G401.6 (cell line): ENCODE results near the gene GAB3.
A peak's percentile ranks its signal among the peaks of the same experiment; 100 is the strongest.

Experiments
- FAIRE-seq: peaks from 2 replicates; lab custom pipeline; 2012; peaks lifted over from hg19 to GRCh38; lab: Jason Lieb, UNC

The GAB3 gene

GRCh38 chrX:154750301-154751202 lies at the start of gene GAB3:
GAB3 (minus strand) TSS chrX:154751077; CDS start chrX:154751025, 52 bp downstream.
- FAIRE-seq = no peak

GRCh38 chrX:154799556-154800348 lies 48.9 kb upstream of the GAB3 start:
- FAIRE-seq = no peak

- FAIRE-seq = no peak
These were observed 46.1 kb upstream of the GAB3 start for GRCh38 chrX:154797006-154797405.

GRCh38 chrX:154795016-154795415 lies 44.1 kb upstream of the GAB3 start:
- no peak for FAIRE-seq

- no peak for FAIRE-seq
These were observed 42.4 kb upstream of the GAB3 start for GRCh38 chrX:154793084-154793795.

GRCh38 chrX:154791939-154792338 lies 41.1 kb upstream of the GAB3 start:
- no peak for FAIRE-seq

- no peak for FAIRE-seq
These were observed 40.6 kb upstream of the GAB3 start for GRCh38 chrX:154791467-154791866.

GRCh38 chrX:154785716-154786115 lies 34.8 kb upstream of the GAB3 start:
- FAIRE-seq = no peak

GRCh38 chrX:154784149-154784995 lies 33.5 kb upstream of the GAB3 start:
- no peak for FAIRE-seq

- no peak for FAIRE-seq
These were observed 30.1 kb upstream of the GAB3 start for GRCh38 chrX:154780968-154781367.

GRCh38 chrX:154779261-154779660 lies 28.4 kb upstream of the GAB3 start:
- FAIRE-seq = no peak

- FAIRE-seq = no peak
These were observed 25.9 kb upstream of the GAB3 start for GRCh38 chrX:154776753-154777152.

GRCh38 chrX:154775419-154776349 lies 24.8 kb upstream of the GAB3 start:
- no peak for FAIRE-seq

GRCh38 chrX:154774622-154775021 lies 23.7 kb upstream of the GAB3 start:
- no peak for FAIRE-seq

GRCh38 chrX:154762537-154763296 lies 11.8 kb upstream of the GAB3 start, which contains the start of gene DKC1:
DKC1 (plus strand) TSS chrX:154762864; CDS start chrX:154762966, 102 bp downstream.
- FAIRE-seq = peak; percentile 96

- no peak for FAIRE-seq
These were observed 11.2 kb upstream of the GAB3 start for GRCh38 chrX:154761977-154762536.

GRCh38 chrX:154758696-154759095 lies 7.8 kb upstream of the GAB3 start:
- FAIRE-seq = no peak

GRCh38 chrX:154751669-154752271 lies 893 bp upstream of the GAB3 start:
- no peak for FAIRE-seq

GRCh38 chrX:154751203-154751668 lies 359 bp upstream of the GAB3 start:
- no peak for FAIRE-seq
